ENCODE measurements around the gene RGS7. TPM values are rescaled to one million over a fixed set of nuclear protein-coding genes. Genes with fewer than 3 reads are reported as not detected.

Gene RGS7
- polyA plus RNA-seq, 1 donor from 2014 or later = 24.2 TPM

DNA sequence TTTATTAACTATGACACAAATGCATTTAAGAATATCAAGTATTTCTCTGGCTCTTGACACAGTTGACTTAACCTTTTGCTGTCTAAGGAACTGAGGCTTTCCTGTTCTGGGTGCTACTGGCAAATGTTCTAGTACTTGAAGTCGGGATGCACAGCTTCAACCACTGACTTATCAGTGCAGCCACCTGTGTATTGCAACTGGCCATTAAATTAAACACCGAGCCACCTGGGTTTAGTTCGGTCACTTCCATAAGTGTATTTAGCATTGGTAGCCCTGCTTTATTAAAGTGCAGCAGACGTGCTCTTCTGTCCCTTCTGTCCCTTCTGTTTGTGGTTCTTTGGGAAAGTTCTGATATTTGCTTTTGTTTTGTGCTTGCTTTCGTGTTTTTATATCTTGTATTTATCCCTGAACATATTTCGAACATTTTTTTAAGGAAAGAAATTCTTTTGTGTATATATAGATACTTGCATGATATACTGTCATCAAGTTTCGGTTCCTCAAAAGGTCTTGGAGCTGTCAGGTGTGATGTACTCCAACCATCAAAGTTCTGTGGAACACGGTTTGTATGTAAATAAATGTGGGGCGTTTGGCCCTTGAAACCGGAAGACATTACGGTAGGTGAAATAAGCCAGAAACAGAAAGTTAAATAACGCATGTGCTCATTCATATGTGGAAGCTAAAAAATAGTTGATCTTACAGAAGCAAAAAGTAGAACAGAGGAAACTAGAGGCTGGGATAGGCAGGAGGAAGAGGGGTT lies 447.1 kb downstream of the RGS7 start:
- Histone ChIP-seq H3K27ac (ENCODE audit: low read length) (no peak overlapping the region), H3K36me3 (ENCODE audit: insufficient read depth, low read length) (no peaks in the 10 kb centered on the region), H3K4me3 (ENCODE audit: low read length) (no peak overlapping the region), H4K20me1 (ENCODE audit: insufficient read depth) (no peaks in the 10 kb centered on the region), H3K9ac (ENCODE audit: low read length) (no peak overlapping the region), H3K9me3 (ENCODE audit: low read length) (no peaks in the 10 kb centered on the region), H3K27me3 (ENCODE audit: insufficient read depth, low read depth, low read length) (no peaks in the 10 kb centered on the region), H2AFZ (ENCODE audit: low read depth, low read length) (no peak overlapping the region), H3K79me2 (replicated peaks; ENCODE audit: insufficient read depth, low read length) (no peaks in the 10 kb centered on the region), H3K4me2 (ENCODE audit: low read length) (no peak overlapping the region), H3F3A (ENCODE audit: insufficient read depth, low read length, poor library complexity, severe bottlenecking) (no peaks in the 10 kb centered on the region), H3K9me2 (ENCODE audit: insufficient read depth, low read length) (no peaks in the 10 kb centered on the region)
- TF ChIP-seq, protein P1, sequence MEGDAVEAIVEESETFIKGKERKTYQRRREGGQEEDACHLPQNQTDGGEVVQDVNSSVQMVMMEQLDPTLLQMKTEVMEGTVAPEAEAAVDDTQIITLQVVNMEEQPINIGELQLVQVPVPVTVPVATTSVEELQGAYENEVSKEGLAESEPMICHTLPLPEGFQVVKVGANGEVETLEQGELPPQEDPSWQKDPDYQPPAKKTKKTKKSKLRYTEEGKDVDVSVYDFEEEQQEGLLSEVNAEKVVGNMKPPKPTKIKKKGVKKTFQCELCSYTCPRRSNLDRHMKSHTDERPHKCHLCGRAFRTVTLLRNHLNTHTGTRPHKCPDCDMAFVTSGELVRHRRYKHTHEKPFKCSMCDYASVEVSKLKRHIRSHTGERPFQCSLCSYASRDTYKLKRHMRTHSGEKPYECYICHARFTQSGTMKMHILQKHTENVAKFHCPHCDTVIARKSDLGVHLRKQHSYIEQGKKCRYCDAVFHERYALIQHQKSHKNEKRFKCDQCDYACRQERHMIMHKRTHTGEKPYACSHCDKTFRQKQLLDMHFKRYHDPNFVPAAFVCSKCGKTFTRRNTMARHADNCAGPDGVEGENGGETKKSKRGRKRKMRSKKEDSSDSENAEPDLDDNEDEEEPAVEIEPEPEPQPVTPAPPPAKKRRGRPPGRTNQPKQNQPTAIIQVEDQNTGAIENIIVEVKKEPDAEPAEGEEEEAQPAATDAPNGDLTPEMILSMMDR (IDR thresholded peaks at IDR 0.05; ENCODE audit: poor library complexity, severe bottlenecking) = no peak
- TF ChIP-seq SMC3 (conservative IDR thresholded peaks at IDR 0.05; ENCODE audit: poor library complexity) (no peak), EP300 (conservative IDR thresholded peaks at IDR 0.05; ENCODE audit: poor library complexity, severe bottlenecking) (no peak), RAD21 (conservative IDR thresholded peaks at IDR 0.05) (no peak)

GRCh38 chr1:240906477-240906876 lies 450.5 kb downstream of the RGS7 start:
- no peak overlapping the region for H3K4me3 ChIP-seq (ENCODE audit: low read length)
- no peaks in the 10 kb centered on the region for H3F3A ChIP-seq (ENCODE audit: insufficient read depth, low read length, poor library complexity, severe bottlenecking)
- no peak for TF ChIP-seq EP300 (conservative IDR thresholded peaks at IDR 0.05; ENCODE audit: poor library complexity, severe bottlenecking)
- TF ChIP-seq MXI1 (conservative IDR thresholded peaks at IDR 0.05; ENCODE audit: poor library complexity, severe bottlenecking) = no peak
- no peak for TF ChIP-seq REST (IDR thresholded peaks at IDR 0.05; ENCODE audit: borderline replicate concordance)
- no peak for TF ChIP-seq EZH2 (IDR thresholded peaks at IDR 0.05; ENCODE audit: borderline replicate concordance, insufficient read depth, low read length, poor library complexity, severe bottlenecking)
- no peak for TF ChIP-seq RAD21 (conservative IDR thresholded peaks at IDR 0.05)
- TF ChIP-seq SMC3 (conservative IDR thresholded peaks at IDR 0.05; ENCODE audit: poor library complexity) = no peak
- TF ChIP-seq, protein P1 (IDR thresholded peaks at IDR 0.05; ENCODE audit: poor library complexity, severe bottlenecking) = no peak
- TF ChIP-seq POLR2AphosphoS5 (IDR thresholded peaks at IDR 0.05) = no peak
- TF ChIP-seq TAF1 (IDR thresholded peaks at IDR 0.05; ENCODE audit: low read depth) = no peak
- H4K20me1 ChIP-seq (ENCODE audit: insufficient read depth) = no peaks in the 10 kb centered on the region
- no peak overlapping the region for H3K9ac ChIP-seq (ENCODE audit: low read length)
- H3K27ac ChIP-seq (ENCODE audit: low read length) = no peak overlapping the region
- no peaks in the 10 kb centered on the region for H3K79me2 ChIP-seq (replicated peaks; ENCODE audit: insufficient read depth, low read length)
- H2AFZ ChIP-seq (ENCODE audit: low read depth, low read length) = no peak overlapping the region
- H3K9me3 ChIP-seq (ENCODE audit: low read length) = no peaks in the 10 kb centered on the region
- H3K27me3 ChIP-seq (ENCODE audit: insufficient read depth, low read depth, low read length) = no peaks in the 10 kb centered on the region
- H3K4me2 ChIP-seq (ENCODE audit: low read length) = no peak overlapping the region
- H3K36me3 ChIP-seq (ENCODE audit: insufficient read depth, low read length) = no peaks in the 10 kb centered on the region
- H3K9me2 ChIP-seq (ENCODE audit: insufficient read depth, low read length) = no peaks in the 10 kb centered on the region
